NCI-H2171 (cell line): Measurements from ENCODE around the gene RAP1GAP2.
"Not testable (repeated sequence)": the region's sequence is repeated elsewhere in the genome, so short reads cannot be mapped to it uniquely, and the experiment has no call there.

Experiments used
- DNase-seq: peaks from one replicate; lab custom pipeline; 2025; lab: John Stamatoyannopoulos, UW

Gene RAP1GAP2

DNA sequence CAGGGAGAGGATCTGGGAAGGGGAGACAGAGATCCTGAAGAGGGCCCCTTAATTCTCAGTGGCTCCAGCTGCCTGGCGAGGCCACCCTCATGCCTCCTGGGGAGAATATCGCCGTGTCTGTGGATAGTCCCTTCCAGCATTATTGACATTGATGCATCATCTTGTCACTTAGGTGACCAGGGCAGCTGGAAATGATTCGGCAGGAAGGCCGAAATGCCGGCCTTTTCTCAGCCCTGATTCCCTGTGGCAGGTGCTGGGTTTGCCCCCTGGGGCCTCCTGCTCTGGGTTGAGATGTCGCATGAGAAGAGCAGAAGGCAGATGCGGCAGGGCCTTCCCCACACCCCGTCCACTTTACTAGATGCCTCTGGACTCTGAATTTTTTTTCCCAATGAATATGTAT, 89.5 kb downstream of the RAP1GAP2 start:
- no peak for DNase-seq

DNA sequence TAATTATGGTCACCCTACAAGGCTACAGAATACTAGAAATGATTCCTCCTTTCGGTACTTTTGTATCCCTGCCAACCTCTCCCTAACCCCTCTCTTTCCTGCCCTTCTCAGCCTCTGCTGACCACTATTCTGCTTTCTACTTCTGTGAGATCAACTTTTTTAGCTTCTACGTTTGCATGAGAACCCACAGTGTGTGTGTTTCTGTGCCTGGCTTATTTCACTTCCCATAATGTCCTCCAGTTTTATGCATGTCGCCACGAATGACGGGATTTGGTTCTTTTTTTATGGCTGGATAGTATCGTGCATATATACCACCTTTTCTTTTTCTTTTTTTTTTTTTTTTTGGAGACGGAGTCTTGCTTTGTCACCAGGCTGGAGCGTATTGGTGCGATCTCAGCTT, 92.1 kb downstream of the RAP1GAP2 start:
- no peak for DNase-seq

DNA sequence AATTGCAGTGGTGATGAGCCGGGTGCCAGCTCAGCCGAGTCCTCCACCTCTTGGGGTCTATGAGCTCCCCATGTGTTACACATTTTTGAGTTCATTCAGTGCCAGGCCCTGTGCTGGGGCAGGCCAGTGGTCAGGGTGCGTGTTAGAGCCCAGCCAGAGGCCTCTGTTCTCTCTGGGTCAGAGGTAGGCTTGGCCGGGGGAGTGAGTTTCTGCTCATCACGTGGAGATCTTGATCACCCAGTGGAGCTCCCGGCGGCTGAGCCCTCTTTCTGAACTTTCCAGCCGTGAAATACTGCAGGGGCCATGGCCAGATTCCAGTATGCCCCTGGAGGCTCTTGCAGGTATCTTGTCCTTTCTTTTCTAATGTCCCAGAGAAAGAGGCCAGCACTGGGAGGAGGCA, 93.0 kb downstream of the RAP1GAP2 start:
- DNase-seq = no peak

GRCh38 chr17:2890778-2891177, 94.5 kb downstream of the RAP1GAP2 start:
- not testable (repeated sequence) for DNase-seq

DNA sequence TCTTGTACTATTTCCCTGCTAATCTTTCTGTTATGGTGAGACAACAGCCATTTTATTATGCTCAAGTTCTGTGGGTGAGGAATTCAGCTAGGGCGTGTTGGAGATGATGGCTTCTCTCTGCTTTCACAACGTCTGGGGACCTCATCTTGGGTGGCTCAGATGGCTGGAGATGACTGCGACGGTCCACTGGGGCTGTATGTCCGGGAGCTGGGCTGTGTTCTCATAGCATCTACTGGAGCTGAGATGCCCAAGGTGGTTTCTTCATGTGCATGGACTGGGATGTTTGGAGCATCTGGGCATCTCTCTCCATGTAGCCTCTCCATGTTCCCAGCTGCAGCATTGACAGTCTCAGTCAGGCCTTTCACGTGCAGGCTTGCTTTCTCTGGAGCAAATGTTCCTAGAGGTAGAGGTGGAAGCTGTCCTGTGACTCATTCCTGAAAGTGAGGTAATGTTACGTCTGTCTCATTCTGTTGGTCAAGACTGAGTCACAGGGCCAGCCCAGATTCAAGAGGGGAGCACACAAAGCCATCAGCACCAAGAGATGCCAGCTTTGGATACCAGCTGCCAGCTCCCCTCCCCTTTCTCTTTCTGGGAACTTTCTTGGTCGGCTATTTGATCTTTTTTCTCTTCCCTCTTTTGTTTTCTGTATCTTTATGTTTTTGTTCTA, 96.2 kb downstream of the RAP1GAP2 start:
- DNase-seq = no peak

DNA sequence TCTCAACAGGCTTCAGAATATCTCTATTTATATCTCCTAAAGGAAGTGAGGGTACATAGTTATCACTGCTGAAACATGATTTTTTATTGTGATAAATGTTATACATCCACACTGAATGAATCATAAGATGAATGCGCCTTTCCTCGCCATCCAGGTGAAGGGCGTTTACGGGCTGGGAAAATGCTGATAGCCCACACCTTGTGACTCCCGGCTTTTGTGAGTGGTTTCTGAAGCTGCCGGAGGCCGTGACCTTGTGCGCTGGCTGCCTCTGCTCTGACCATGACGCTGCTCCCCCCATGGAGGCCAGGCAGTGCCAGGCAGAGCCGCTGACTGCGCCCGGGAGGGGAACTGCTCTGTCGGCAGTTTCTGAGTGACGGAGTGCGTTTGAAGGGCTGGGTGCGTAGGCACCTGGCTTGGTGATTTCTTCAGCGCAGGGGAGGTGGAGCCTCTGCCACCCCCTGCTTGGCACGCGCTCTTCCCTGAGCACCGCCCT, 97.2 kb downstream of the RAP1GAP2 start:
- DNase-seq = no peak

DNA sequence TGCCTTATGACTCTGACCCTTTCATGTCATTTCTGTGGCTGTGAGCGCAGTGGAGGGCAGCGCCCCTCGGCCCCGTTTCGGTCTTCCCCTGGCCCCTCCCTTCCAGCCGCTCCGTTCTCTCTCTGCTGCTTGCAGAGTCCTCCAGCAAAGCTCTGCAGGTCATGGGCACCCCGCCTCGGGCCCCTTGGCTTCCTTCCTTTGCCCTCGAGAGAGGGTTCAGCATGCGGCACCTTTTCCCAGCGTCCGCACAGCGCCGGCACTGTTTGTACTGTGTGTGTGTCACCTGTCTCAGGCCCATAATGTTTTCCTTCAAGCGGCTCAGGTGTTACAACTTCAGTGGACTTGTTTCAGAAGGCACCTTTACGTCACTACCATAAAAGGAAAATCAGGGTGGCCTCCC, 98.5 kb downstream of the RAP1GAP2 start:
- DNase-seq = no peak

DNA sequence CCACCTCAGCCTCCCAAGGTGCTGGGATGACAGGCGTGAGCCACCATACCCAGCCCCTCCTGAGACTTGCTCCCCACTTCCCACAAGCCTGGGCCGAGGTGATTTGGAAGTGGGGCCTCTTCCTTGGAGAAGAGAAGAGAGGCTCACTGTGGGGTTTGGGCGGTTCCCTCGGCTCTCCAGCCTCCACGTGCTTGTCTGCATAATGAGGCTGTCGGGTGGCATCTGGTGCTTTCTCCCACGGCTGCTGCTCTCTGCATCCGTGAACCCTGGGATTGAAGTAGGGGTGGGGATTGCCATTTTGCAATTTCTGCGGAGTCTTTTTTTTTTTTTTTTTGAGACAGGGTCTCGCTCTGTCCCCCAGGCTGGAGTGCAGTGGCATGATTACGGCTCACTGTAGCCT, 101.4 kb downstream of the RAP1GAP2 start:
- DNase-seq = no peak

- DNase-seq = no peak
These were observed 102.2 kb downstream of the RAP1GAP2 start for GRCh38 chr17:2898255-2898926.

- no peak for DNase-seq
These were observed 103.7 kb downstream of the RAP1GAP2 start for GRCh38 chr17:2899906-2900305.

- DNase-seq = no peak
These were observed 104.6 kb downstream of the RAP1GAP2 start for GRCh38 chr17:2900842-2901241.

DNA sequence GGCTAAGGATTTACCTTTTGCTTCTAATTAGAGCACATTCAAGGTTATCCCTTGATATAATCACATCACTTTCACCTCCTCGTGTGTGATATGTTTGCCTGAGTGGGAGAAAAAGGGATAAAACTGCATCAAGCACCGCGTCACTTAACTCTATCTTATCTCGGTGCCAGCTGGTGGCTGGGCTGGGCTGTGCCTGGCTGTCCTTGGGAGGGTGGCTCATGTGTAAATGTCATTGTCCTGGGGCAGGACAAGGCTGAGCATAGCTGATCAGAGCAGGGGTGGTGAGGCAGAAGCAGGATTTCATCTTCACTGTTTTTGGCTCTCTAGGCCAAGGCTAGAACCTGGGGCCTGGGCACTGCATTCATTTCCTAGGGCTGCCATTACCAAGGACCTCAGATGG, 105.3 kb downstream of the RAP1GAP2 start:
- DNase-seq = no peak

DNA sequence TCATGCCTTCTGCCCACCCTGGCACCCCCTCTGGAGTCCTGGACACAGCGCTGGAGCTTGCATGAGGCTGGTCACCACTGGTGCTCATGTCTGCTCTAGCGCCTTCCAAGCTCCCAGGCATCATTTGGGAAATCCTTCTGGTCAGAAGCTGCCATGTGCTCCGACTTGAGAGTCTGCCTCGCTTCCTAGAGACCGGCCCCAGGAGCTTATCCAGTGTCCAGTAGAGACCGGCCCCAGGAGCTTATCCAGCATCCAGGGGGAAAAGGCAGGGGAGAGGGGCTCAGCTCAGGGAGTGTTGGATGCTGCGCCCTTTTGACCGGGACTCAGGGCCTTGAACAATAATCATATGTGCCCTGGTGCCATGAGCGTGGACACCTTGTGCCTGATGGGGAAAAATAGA, 106.3 kb downstream of the RAP1GAP2 start:
- DNase-seq = no peak

DNA sequence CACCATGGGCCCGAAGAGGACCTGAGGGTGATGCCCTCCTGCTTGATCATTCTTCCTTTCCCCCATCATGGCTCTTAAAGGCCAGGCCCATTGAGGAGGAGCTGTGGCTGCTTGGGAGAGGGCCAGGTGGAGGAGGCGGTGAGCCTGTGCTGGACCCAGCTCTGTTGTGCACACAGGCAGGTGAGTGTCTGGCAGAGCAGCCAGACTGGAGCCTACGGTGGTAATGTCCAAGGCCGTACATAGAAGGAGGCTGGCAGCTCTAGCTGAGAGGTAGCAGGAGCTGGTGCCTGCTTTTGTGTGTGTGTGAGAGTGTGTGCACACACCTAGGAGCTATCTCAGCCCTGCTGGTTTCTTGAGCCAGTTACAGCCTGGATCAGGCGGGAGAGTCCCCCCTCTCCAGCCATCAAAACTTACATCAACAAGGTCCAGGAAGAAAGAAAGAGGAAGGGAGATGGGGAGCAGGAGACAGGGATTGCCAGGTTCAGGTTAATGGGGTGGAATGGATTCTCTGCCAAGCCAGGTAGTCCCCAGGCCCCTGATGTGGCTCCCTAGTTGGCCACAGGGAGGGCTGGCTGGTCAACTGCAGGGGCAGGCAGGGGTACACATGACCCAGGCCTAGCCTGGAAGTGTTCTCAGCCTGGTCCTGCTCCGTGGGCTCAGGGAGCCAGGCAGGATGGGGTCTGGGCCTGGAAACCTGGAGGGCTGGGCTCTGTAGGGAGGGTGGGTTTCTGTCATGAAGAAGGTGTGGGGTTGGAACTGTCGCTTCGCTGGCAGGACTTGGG, 107.1 kb downstream of the RAP1GAP2 start:
- no peak for DNase-seq

GRCh38 chr17:2904135-2904534, 107.9 kb downstream of the RAP1GAP2 start:
- DNase-seq = peak; percentile 95

DNA sequence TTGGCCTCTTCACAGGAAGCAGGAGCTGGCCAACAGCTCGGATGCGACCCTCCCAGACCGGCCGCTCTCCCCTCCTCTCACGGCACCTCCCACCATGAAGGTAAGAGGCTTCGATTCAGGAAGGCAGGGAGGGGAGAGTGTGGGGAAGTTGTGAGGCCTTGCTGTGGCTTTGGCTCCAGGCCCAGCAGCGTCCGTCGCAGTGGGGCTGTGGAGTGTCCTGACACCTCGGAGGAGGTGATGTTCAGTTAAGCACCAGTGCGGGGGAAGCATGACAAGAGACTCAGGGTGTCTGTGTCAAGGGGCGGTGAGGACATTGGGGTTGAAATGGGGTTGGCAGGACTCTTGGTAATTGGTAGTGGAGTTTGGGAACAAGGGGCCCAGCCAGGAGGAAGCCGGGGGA, 109.0 kb downstream of the RAP1GAP2 start:
- DNase-seq = no peak

- DNase-seq = no peak
These were observed 109.7 kb downstream of the RAP1GAP2 start for GRCh38 chr17:2905696-2906501.

DNA sequence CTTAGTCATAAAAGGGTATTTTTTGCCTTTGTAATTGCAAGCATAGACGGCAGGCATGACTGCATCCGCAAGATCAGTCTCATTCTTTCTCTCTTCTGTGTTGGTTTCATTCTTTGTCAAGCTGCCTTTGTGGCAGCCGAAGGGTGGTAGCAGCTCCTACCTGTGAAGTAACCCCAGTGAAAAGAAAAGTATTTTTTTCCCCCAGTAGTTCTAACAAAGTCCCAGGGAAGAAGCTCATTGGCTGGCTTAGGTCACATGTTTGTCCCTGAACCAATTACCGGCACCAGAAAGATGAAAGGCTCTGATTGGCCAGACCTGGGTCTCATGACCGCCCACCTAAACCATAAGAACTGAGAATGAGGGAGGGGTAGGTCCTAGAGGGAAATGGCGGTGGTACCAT, 110.7 kb downstream of the RAP1GAP2 start:
- no peak for DNase-seq

DNA sequence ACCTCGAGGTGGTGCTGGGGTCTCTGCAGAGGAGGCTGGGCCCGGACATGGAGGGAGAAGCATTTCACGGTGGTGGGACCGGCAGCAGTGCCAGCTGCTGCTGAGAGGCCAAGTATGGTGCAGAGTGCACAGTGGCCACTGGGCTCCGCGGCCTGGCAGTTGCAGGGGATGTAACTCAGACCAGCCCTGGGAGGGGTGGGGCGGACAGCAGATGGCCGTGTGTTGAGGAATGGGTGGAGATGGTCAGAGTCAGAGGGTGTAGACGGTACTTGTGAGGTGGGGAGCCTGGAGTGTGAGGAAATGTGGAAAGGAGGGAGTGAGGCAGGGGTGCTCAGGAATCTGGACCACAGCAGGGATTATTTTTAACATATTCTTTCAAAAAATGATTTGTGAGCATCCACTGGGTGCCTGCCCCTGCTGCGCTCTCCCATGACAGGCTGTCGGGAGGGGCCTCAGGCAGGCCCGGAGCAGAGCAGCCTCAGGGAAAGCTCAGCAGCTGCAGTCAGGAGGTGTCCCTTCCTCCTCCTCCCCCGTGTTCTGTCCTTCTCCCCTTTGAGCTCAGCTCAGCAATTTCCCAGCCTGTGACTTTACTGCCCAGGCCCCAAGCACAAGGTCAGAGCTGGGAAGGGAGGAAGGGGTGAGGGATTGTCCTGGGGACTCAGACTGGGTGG, 113.1 kb downstream of the RAP1GAP2 start:
- no peak for DNase-seq

GRCh38 chr17:2909846-2910234, 113.6 kb downstream of the RAP1GAP2 start:
- no peak for DNase-seq

- peak; percentile 92 for DNase-seq
These were observed 115.0 kb downstream of the RAP1GAP2 start for GRCh38 chr17:2911035-2911754.
